Gastrocnemius medialis (tissue), 4 donors: ENCODE measurements around the gene CBLIF. TPM values are rescaled to one million over a fixed set of nuclear protein-coding genes. Genes with fewer than 3 reads are reported as not detected.
"Not testable (repeated sequence)": the region's sequence is repeated elsewhere in the genome, so short reads cannot be mapped to it uniquely, and the experiment has no call there.

Experiments used
- ATAC-seq, 2 donors: fragments of 150-250 bp; one replicate each; pipeline ENCODE4 v1.9.1; 2016
- DNase-seq, 2 donors: peaks; one replicate each; pipeline ENCODE4 v3.0.0-alpha.2; 2019
- H3K27ac ChIP-seq, 4 donors: fragments of 200-600 bp; sonication (generic); 1 replicate in 1 of 4; 2 replicates in 3 of 4; pipeline ENCODE4 v1.5.1; 2016 to 2018; ENCODE audit warnings: mild to moderate bottlenecking in 2 of 4, moderate library complexity in 1 of 4
- H3K27me3 ChIP-seq, 3 donors: fragments of 200-600 bp; sonication (generic) in 2 of 3; 1 replicate in 1 of 3; 2 replicates in 2 of 3; pipeline versions ENCODE4 v1.5.1 to v1.6.0; 2016 to 2019; ENCODE audit warnings: mild to moderate bottlenecking in 1 of 3, moderate library complexity in 1 of 3
- H3K36me3 ChIP-seq, 2 donors: fragments of 200-600 bp; sonication (generic) in 1 of 2; one replicate each; pipeline ENCODE4 v1.5.1; 2017 to 2018
- H3K4me1 ChIP-seq, 2 donors: fragments of 200-600 bp; sonication (generic) in 1 of 2; one replicate each; pipeline ENCODE4 v1.5.1; 2016 to 2017; ENCODE audit warnings: mild to moderate bottlenecking in 2 of 2
- H3K4me3 ChIP-seq, 4 donors: fragments of 200-600 bp; sonication (generic) in 3 of 4; 1 replicate in 1 of 4; 2 replicates in 3 of 4; pipeline ENCODE4 v1.5.1; 2016 to 2019; ENCODE audit warnings: mild to moderate bottlenecking in 2 of 4
- H3K9me3 ChIP-seq, 3 donors: fragments of 200-600 bp; sonication (generic) in 2 of 3; 1 replicate in 1 of 3; 2 replicates in 2 of 3; pipeline ENCODE4 v1.5.1; 2016 to 2019
- POLR2A ChIP-seq, 2 donors: fragments of 450-650 bp; IDR thresholded peaks; one replicate each; pipeline ENCODE4 v1.6.1; 2017; ENCODE audit warnings: antibody characterized with exemption in 2 of 2, mild to moderate bottlenecking in 2 of 2, moderate library complexity in 2 of 2
- in situ Hi-C, 4 donors: fragments of 200-750 bp; cut with MboI; loops; one replicate each; pipeline versions ENCODE4 v1.15.0 to v1.8.0; 2017; ENCODE audit warnings: low sequenced_read_pairs in 4 of 4
- intact Hi-C: fragments of 100-400 bp; cut with DNase I; formaldehyde crosslinking; loops from one replicate; pipeline ENCODE4 v1.15.1; 2023; ENCODE audit warnings: low total_unique reads
- total RNA-seq, 4 donors: library from RNA; depleted of rRNA; stranded (reverse); fragments of >200 nt; gene quantifications; one replicate each; pipeline versions ENCODE4 v1.1.0 to v1.2.3, GENCODE V29; 2016
- TF ChIP-seq, protein P1 (sequence below), 5 experiments: fragments of 450-650 bp in 3 of 5; fragments of 200-600 bp in 2 of 5; sonication (generic) in 2 of 5; IDR thresholded peaks in 4 of 5; conservative IDR thresholded peaks in 1 of 5; 1 replicate in 4 of 5; 2 replicates in 1 of 5; pipeline ENCODE4 v1.5.1; 2016 to 2019; ENCODE audit warnings: antibody characterized with exemption in 5 of 5, mild to moderate bottlenecking in 3 of 5, moderate library complexity in 3 of 5

CBLIF gene
- total RNA-seq, 4 donors from 2014 or later, result not detected

DNA sequence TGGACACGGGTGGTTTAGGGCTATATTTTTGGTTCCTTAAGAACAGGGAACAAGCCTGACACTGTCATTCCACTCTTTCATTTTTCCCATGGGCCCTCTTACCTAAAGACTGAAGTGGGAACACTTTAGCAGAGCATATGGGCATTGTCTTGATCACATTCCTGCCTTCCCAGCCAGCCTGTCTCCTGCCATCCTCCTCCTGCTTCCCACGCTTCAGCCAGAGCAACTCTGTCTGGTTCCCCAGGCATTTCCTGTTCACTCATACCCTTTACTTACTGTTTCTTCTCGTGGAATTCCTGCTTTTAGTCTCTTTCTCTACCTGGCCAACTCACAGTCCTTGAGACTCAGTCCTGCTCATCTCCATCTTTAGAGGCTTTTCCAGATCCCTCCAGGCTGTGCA, 57.5 kb downstream of the CBLIF start:
- in situ Hi-C loops, result no loop called here
- no peak for TF ChIP-seq POLR2A (IDR thresholded peaks at IDR 0.05)
- TF ChIP-seq, protein P1, sequence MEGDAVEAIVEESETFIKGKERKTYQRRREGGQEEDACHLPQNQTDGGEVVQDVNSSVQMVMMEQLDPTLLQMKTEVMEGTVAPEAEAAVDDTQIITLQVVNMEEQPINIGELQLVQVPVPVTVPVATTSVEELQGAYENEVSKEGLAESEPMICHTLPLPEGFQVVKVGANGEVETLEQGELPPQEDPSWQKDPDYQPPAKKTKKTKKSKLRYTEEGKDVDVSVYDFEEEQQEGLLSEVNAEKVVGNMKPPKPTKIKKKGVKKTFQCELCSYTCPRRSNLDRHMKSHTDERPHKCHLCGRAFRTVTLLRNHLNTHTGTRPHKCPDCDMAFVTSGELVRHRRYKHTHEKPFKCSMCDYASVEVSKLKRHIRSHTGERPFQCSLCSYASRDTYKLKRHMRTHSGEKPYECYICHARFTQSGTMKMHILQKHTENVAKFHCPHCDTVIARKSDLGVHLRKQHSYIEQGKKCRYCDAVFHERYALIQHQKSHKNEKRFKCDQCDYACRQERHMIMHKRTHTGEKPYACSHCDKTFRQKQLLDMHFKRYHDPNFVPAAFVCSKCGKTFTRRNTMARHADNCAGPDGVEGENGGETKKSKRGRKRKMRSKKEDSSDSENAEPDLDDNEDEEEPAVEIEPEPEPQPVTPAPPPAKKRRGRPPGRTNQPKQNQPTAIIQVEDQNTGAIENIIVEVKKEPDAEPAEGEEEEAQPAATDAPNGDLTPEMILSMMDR (IDR thresholded peaks at IDR 0.05 in 4 of 5, conservative IDR thresholded peaks at IDR 0.05 in 1 of 5), result no peak
- intact Hi-C loops, result no loop called here

DNA sequence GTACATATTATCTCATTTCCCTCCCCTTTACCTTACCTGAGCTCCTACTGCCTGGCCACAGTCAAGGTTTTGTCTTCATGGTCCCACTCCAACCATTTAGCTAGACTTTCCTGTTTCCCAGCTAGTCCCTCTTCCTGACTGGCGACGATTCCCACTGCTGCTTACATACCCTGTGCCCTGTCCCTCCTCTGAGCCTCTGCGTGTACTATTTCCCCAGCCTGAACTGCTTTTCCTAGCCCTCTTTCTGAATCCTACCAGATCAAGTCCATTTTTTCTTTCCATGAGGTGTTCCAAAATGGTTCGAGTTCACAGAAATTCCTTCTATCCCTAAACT, 58.1 kb downstream of the CBLIF start:
- H3K9me3 ChIP-seq, result no peaks in the 10 kb centered on the region
- H3K27ac ChIP-seq, result peak overlapping the region in 3 of 4 donors; percentile 13 to 57 (median 45)
- in situ Hi-C loops, result no loop called here

More for the DNA sequence above, 57.5 kb downstream of the CBLIF start:
- no peak overlapping the region for H3K4me3 ChIP-seq
- DNase-seq (no peak), ATAC-seq (no peak)
- no peaks in the 10 kb centered on the region for H3K27me3 ChIP-seq
- H3K27ac ChIP-seq, result no peak overlapping the region
- peaks cover 0 to 8% of the 10 kb centered on the region in 2 donors for H3K4me1 ChIP-seq
- H3K9me3 ChIP-seq, result no peaks in the 10 kb centered on the region
- peaks cover 0 to 31% of the 10 kb centered on the region in 2 donors for H3K36me3 ChIP-seq

DNA sequence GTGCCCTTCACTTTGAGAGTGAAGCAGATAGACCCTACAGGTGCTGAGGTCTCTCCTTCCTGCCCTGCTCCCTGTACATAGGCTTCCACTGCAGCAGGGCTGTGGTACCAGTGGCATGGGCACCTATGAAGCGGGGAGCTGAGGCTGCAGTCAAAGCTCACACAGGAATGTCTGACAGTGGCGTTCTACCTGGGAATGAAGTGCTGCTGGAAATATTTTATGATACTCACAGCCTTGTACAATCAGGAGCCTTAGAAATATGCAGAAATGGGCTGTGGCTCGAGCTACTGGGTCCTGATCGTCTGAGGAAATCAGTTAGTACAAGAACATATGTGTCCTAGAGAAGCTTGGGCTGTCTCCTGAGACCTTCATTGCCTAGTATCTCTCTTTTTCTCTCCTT, 59.5 kb downstream of the CBLIF start:
- DNase-seq (no peak), ATAC-seq (no peak)
- in situ Hi-C loops (no loop called here), intact Hi-C loops (no loop called here)
- Histone ChIP-seq H3K9me3 (no peaks in the 10 kb centered on the region), H3K36me3 (peaks cover 0 to 13% of the 10 kb centered on the region in 2 donors), H3K27ac (no peak overlapping the region), H3K27me3 (no peaks in the 10 kb centered on the region), H3K4me1 (peaks cover 0 to 8% of the 10 kb centered on the region in 2 donors), H3K4me3 (no peak overlapping the region)
- TF ChIP-seq, protein P1 (IDR thresholded peaks at IDR 0.05 in 4 of 5, conservative IDR thresholded peaks at IDR 0.05 in 1 of 5), result no peak
- no peak for TF ChIP-seq POLR2A (IDR thresholded peaks at IDR 0.05)

More for the DNA sequence above, 58.1 kb downstream of the CBLIF start:
- ATAC-seq (peak in 1 of 2 donors; percentile 14), DNase-seq (no peak)
- Histone ChIP-seq H3K4me3 (no peak overlapping the region), H3K4me1 (peaks cover 0 to 8% of the 10 kb centered on the region in 2 donors), H3K36me3 (peaks cover 0 to 26% of the 10 kb centered on the region in 2 donors), H3K27me3 (no peaks in the 10 kb centered on the region)
- intact Hi-C loops, result no loop called here
- no peak for TF ChIP-seq POLR2A (IDR thresholded peaks at IDR 0.05)
- TF ChIP-seq, protein P1 (IDR thresholded peaks at IDR 0.05 in 4 of 5, conservative IDR thresholded peaks at IDR 0.05 in 1 of 5), result no peak

DNA sequence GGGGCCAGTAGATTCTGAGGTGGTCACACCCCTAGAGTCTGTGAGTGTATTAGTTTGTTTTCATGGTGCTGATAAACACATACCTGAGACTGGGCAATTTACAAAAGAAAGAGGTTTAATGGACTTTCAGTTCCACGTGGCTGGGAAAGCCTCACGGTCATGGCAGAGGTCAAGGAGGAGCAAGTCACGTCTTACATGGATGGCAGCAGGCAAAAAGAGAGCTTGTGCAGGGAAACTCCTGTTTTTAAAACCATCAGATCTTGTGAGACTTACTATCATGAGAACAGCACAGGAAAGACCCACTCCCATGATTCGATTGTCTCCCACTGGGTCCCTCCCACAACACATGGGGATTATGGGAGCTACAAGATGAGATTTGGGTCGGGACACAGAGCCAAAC, 60.9 kb downstream of the CBLIF start:
- H3K27ac ChIP-seq, H3K27me3 ChIP-seq, H3K4me3 ChIP-seq, ATAC-seq, H3K36me3 ChIP-seq, DNase-seq, intact Hi-C loops, H3K4me1 ChIP-seq, in situ Hi-C loops, H3K9me3 ChIP-seq: not testable (repeated sequence)

DNA sequence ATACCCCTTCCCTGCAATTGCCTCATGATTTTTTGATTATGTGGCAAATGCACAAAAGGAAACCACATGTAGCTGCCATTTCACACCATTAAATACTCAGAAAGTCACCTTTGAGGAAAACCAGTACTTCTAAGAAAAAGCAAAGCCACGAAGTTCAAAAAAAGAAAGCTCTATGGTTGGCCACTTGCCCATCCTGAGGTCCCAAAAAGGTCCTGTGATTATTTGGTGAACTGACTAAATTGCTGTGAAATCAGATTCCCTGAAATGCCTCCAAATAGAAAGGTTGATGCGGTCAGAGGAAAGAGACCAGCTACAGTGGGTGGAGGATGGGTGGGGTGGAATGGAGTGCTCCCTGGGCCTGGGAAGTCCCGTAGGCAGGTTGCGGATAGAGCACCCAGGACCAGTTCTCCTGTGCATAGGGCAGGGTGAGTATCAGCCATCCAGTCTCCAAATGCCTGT, 61.6 kb downstream of the CBLIF start:
- TF ChIP-seq POLR2A (IDR thresholded peaks at IDR 0.05), result no peak
- H3K27ac ChIP-seq, result no peak overlapping the region
- intact Hi-C loops, result no loop called here
- no peak overlapping the region for H3K4me3 ChIP-seq
- H3K36me3 ChIP-seq, result peaks cover 0 to 1% of the 10 kb centered on the region in 2 donors
- DNase-seq, result no peak
- in situ Hi-C loops, result no loop called here
- no peaks in the 10 kb centered on the region for H3K9me3 ChIP-seq
- peaks cover 0 to 8% of the 10 kb centered on the region in 2 donors for H3K4me1 ChIP-seq
- no peak for ATAC-seq
- no peaks in the 10 kb centered on the region for H3K27me3 ChIP-seq

DNA sequence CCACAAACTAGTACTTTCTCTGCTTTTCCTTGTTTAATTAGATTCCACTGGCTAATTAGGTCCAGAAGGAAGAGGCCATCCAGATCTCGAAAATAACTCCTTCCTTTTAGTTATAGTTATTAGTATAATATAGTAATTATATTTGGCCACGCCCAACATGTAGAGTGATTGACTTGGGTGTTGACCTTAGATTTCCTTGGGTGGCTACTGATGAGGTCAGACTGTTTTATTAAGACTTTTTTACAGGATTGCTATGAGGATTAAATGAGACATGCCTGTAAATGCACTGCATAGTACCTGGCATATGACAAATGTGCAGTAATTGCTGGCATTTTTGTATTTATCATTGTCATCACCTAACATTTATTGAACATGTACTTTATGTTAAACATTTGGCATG, 63.2 kb downstream of the CBLIF start:
- no peak overlapping the region for H3K4me3 ChIP-seq
- intact Hi-C loops (no loop called here), in situ Hi-C loops (no loop called here)
- ATAC-seq, result no peak
- no peaks in the 10 kb centered on the region for H3K9me3 ChIP-seq
- no peak for DNase-seq
- no peak overlapping the region for H3K27ac ChIP-seq
- H3K36me3 ChIP-seq, result no peaks in the 10 kb centered on the region
- TF ChIP-seq, protein P1 (IDR thresholded peaks at IDR 0.05 in 4 of 5, conservative IDR thresholded peaks at IDR 0.05 in 1 of 5), result no peak
- no peak for TF ChIP-seq POLR2A (IDR thresholded peaks at IDR 0.05)
- no peaks in the 10 kb centered on the region for H3K27me3 ChIP-seq
- H3K4me1 ChIP-seq, result peaks cover 0 to 6% of the 10 kb centered on the region in 2 donors
